ENCODE results near the gene HRCT1. TPM values are rescaled to one million over a fixed set of nuclear protein-coding genes. Genes with fewer than 3 reads are reported as not detected.

The HRCT1 gene
- total RNA-seq = 0.85 TPM in 1 of 2 replicates, not detected in the other

DNA sequence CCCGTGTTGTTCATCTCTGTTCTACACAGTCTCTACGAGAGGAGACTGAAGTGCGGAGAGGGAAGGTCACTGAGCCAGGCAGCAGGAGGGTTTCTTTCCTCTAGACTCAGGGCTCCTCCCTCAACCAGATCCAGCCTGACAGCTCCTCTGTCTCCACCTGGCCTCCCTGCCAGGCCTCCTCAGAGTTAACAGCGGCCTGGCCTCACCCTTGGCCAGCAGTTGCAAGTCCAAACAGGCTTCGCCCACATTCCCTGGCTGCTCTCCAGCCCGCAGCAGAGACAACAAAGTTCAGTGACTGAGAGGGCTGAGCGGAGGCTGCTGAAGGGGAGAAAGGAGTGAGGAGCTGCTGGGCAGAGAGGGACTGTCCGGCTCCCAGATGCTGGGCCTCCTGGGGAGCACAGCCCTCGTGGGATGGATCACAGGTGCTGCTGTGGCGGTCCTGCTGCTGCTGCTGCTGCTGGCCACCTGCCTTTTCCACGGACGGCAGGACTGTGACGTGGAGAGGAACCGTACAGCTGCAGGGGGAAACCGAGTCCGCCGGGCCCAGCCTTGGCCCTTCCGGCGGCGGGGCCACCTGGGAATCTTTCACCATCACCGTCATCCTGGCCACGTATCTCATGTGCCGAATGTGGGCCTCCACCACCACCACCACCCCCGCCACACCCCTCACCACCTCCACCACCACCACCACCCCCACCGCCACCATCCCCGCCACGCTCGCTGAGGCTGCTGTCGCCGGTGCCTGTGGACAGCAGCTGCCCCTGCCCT lies at the start of gene HRCT1:
Gene HRCT1 (plus strand): TSS at position 291 of the 768 bp plus-strand sequence. CDS start 86 bp downstream, at position 377.

GRCh38 chr9:35870351-35870923 lies 35.6 kb upstream of the HRCT1 start, which contains the start of gene OR13J1:
OR13J1 (minus strand) TSS chr9:35870401; CDS start chr9:35870401, 0 bp downstream.

DNA sequence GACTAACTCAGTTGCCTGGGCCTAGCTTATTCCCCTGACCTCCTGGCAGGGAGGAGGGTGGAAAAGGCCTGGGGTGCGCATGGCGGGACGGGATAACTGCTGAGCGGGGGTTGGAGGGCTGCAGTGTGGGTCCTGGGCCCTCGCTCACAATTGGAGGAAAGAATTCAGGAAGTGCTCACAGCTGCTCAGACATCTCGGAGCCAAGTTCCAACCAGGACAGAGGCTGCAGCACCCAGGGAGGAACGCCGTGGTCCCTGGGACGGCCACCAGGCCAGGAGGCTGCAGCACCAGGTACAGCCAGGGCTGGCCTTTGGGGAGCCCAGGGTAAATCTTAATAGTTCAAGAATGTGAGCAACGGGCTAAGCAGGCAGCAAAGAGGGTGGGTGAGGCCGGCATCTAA lies 3.3 kb downstream of the HRCT1 start, which contains the start of gene SPAAR:
Gene SPAAR (plus strand): TSS at position 217 of the 400 bp plus-strand sequence. CDS start 974 bp downstream, outside the sequence.

Other genes starting within 250 kb of the HRCT1 start
- gene RMRP, start 248.2 kb upstream of the HRCT1 start, total RNA-seq = 9,806 and 24,624 TPM in 2 replicates
- gene CCDC107, start 247.9 kb upstream of the HRCT1 start, total RNA-seq = 8.1 and 19.5 TPM in 2 replicates
- 1.3 and 4.6 TPM in 2 replicates for gene ARHGEF39, start 241.0 kb upstream of the HRCT1 start, total RNA-seq
- 9.6 and 35.2 TPM in 2 replicates for gene CA9, start 232.3 kb upstream of the HRCT1 start, total RNA-seq
- 61.0 and 129 TPM in 2 replicates for gene TPM2, start 216.3 kb upstream of the HRCT1 start, total RNA-seq
- gene TLN1, start 174.0 kb upstream of the HRCT1 start, total RNA-seq = 92.3 and 171 TPM in 2 replicates
- 29.2 and 88.4 TPM in 2 replicates for gene CREB3, start 173.5 kb upstream of the HRCT1 start, total RNA-seq
- gene GBA2, start 157.0 kb upstream of the HRCT1 start, total RNA-seq = 26.7 and 30.7 TPM in 2 replicates
- 10.6 and 11.1 TPM in 2 replicates for gene RGP1, start 156.9 kb upstream of the HRCT1 start, total RNA-seq
- not detected in 2 replicates for gene MSMP, start 151.9 kb upstream of the HRCT1 start, total RNA-seq
- gene NPR2, start 114.6 kb upstream of the HRCT1 start, total RNA-seq = 8.7 and 12.4 TPM in 2 replicates
- gene SPAG8, start 93.9 kb upstream of the HRCT1 start, total RNA-seq = under 0.01 TPM in 1 of 2 replicates, not detected in the other
- 18.8 and 36.4 TPM in 2 replicates for gene HINT2, start 91.2 kb upstream of the HRCT1 start, total RNA-seq
- gene FAM221B, start 77.5 kb upstream of the HRCT1 start, total RNA-seq = not detected in 2 replicates
- 1.9 TPM in 2 replicates for gene TMEM8B, start 77.0 kb upstream of the HRCT1 start, total RNA-seq
- not detected in 2 replicates for gene OR13J1, start 35.8 kb upstream of the HRCT1 start, total RNA-seq
- gene SPAAR, start 3.3 kb downstream of the HRCT1 start, total RNA-seq = not detected in 2 replicates
- not detected in 2 replicates for gene OR2S2, start 52.0 kb downstream of the HRCT1 start, total RNA-seq
- gene RECK, start 130.7 kb downstream of the HRCT1 start, total RNA-seq = 0.64 and 1.7 TPM in 2 replicates
- under 0.01 and 14.5 TPM in 2 replicates for gene GLIPR2, start 230.5 kb downstream of the HRCT1 start, total RNA-seq

All from tracheal epithelial cell (primary cell).